ENCODE measurements around the gene VPS51.

- TF ChIP-seq CTCF (IDR thresholded peaks at IDR 0.05) = no peak
- no peak for TF ChIP-seq POLR2A (IDR thresholded peaks at IDR 0.05)
Measured at GRCh38 chr11:65103476-65103875, 7.5 kb downstream of the VPS51 start.

Data from esophagus squamous epithelium (tissue), 4 donors.